ENCODE measurements around the gene MUSK.

Gene MUSK

GRCh38 chr9:110700953-110701352 lies 32.4 kb downstream of the MUSK start:
- no peak for DNase-seq

- DNase-seq = no peak
Measured at GRCh38 chr9:110703669-110704068, 35.1 kb downstream of the MUSK start.

GRCh38 chr9:110707419-110707818 lies 38.8 kb downstream of the MUSK start:
- peak; percentile 98 for DNase-seq

GRCh38 chr9:110710420-110710819 lies 41.8 kb downstream of the MUSK start:
- DNase-seq = no peak

- DNase-seq = no peak
Measured at GRCh38 chr9:110712955-110713354, 44.4 kb downstream of the MUSK start.

- DNase-seq = no peak
Measured at GRCh38 chr9:110714314-110714713, 45.7 kb downstream of the MUSK start.

GRCh38 chr9:110728058-110728457 lies 59.5 kb downstream of the MUSK start:
- no peak for DNase-seq

GRCh38 chr9:110729641-110730040 lies 61.0 kb downstream of the MUSK start:
- DNase-seq = no peak

GRCh38 chr9:110731437-110732028 lies 62.9 kb downstream of the MUSK start:
- DNase-seq = no peak

GRCh38 chr9:110738982-110739381 lies 70.4 kb downstream of the MUSK start:
- no peak for DNase-seq

GRCh38 chr9:110742741-110743371 lies 74.3 kb downstream of the MUSK start:
- peak; percentile 26 for DNase-seq

GRCh38 chr9:110744715-110745384 lies 76.3 kb downstream of the MUSK start:
- peak; percentile 85 for DNase-seq

- DNase-seq = peak; percentile 44
Measured at GRCh38 chr9:110745676-110746075, 77.1 kb downstream of the MUSK start.

- peak; percentile 11 for DNase-seq
Measured at GRCh38 chr9:110746211-110746930, 77.8 kb downstream of the MUSK start.

GRCh38 chr9:110748251-110748893 lies 79.8 kb downstream of the MUSK start:
- peak; percentile 36 for DNase-seq

- DNase-seq = no peak
Measured at GRCh38 chr9:110750272-110750671, 81.7 kb downstream of the MUSK start.

- DNase-seq = no peak
Measured at GRCh38 chr9:110751971-110752370, 83.4 kb downstream of the MUSK start.

GRCh38 chr9:110752766-110753165 lies 84.2 kb downstream of the MUSK start:
- DNase-seq = no peak

- DNase-seq = no peak
Measured at GRCh38 chr9:110753731-110754231, 85.2 kb downstream of the MUSK start.

GRCh38 chr9:110755179-110755578 lies 86.6 kb downstream of the MUSK start:
- DNase-seq = no peak

GRCh38 chr9:110758201-110758600 lies 89.6 kb downstream of the MUSK start:
- no peak for DNase-seq

GRCh38 chr9:110762783-110763182 lies 94.2 kb downstream of the MUSK start:
- DNase-seq = no peak

- DNase-seq = no peak
Measured at GRCh38 chr9:110763568-110763967, 95.0 kb downstream of the MUSK start.
